ENCODE data around the gene GEMIN7. TPM values are rescaled to one million over a fixed set of nuclear protein-coding genes. Genes with fewer than 3 reads are reported as not detected.

GEMIN7 gene
- total RNA-seq, 1 donor from 2014 or later = 46.0 TPM

DNA sequence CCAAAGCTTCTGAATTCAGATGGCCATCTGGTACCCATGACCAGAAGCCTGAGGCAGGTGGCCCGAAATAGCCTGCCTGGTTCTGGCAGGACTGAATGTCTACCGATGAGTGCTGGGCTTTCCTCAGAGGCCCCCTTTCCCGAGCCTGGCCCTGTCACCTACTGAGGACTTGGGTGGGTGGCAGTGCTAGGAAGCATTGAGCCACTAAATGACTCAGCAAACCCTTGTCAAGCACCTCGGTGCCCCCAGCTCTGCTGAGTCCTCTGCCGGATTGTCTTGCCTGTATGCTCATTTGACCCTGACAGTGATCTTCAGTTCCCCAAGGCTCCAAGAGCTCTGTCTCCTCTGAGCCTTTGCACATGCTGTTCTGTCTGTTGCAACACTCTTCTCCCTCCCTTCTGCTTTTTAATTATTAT lies 31.8 kb downstream of the GEMIN7 start:
- Histone ChIP-seq H3K79me2 (ENCODE audit: insufficient read depth, low read length) (peaks cover 93% of the 10 kb centered on the region), H3K4me3 (ENCODE audit: insufficient read depth, low read depth, low read length) (no peak overlapping the region), H3K4me2 (ENCODE audit: low read length) (no peak overlapping the region), H3K9me3 (ENCODE audit: insufficient read depth, low read depth, low read length) (no peaks in the 10 kb centered on the region), H3K27ac (ENCODE audit: low read depth, low read length) (no peak overlapping the region), H4K20me1 (ENCODE audit: insufficient read depth, low read length) (peaks cover 94% of the 10 kb centered on the region), H3K4me1 (ENCODE audit: insufficient read depth, low read length) (no peaks in the 10 kb centered on the region), H3K9ac (ENCODE audit: low read length) (no peak overlapping the region), H2AFZ (ENCODE audit: low read depth, low read length) (no peak overlapping the region), H3K36me3 (ENCODE audit: insufficient read depth, low read length) (no peaks in the 10 kb centered on the region), H3K27me3 (ENCODE audit: insufficient read depth, low read length) (no peaks in the 10 kb centered on the region)
- Mint-ChIP-seq H3K27me3 (ENCODE audit: low read depth, unreplicated experiment) (no peaks in the 10 kb centered on the region), H3K36me3 (ENCODE audit: low read depth, unreplicated experiment) (no peaks in the 10 kb centered on the region), H3K27ac (ENCODE audit: unreplicated experiment) (no peak overlapping the region), H3K4me1 (ENCODE audit: low read depth, unreplicated experiment) (peaks cover 2% of the 10 kb centered on the region), H3K9me3 (ENCODE audit: unreplicated experiment) (peaks cover 2% of the 10 kb centered on the region), H3K4me3 (ENCODE audit: unreplicated experiment) (no peak overlapping the region)
- FAIRE-seq (no peak), DNase-seq (ENCODE audit: low read depth) (no peak)
- TF ChIP-seq, protein P1, sequence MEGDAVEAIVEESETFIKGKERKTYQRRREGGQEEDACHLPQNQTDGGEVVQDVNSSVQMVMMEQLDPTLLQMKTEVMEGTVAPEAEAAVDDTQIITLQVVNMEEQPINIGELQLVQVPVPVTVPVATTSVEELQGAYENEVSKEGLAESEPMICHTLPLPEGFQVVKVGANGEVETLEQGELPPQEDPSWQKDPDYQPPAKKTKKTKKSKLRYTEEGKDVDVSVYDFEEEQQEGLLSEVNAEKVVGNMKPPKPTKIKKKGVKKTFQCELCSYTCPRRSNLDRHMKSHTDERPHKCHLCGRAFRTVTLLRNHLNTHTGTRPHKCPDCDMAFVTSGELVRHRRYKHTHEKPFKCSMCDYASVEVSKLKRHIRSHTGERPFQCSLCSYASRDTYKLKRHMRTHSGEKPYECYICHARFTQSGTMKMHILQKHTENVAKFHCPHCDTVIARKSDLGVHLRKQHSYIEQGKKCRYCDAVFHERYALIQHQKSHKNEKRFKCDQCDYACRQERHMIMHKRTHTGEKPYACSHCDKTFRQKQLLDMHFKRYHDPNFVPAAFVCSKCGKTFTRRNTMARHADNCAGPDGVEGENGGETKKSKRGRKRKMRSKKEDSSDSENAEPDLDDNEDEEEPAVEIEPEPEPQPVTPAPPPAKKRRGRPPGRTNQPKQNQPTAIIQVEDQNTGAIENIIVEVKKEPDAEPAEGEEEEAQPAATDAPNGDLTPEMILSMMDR (IDR thresholded peaks at IDR 0.05; ENCODE audit: insufficient read depth, low read depth, low read length) = no peak
- no peak for TF ChIP-seq EZH2 (IDR thresholded peaks at IDR 0.05; ENCODE audit: insufficient read depth, low read length)

- H4K20me1 ChIP-seq (ENCODE audit: insufficient read depth, low read length) = peaks cover 98% of the 10 kb centered on the region
Observed at GRCh38 chr19:45112111-45112827, 33.2 kb downstream of the GEMIN7 start.

More at GRCh38 chr19:45112111-45112827, 33.2 kb downstream of the GEMIN7 start:
- H3K4me1 Mint-ChIP-seq (ENCODE audit: low read depth, unreplicated experiment) = peaks cover 5% of the 10 kb centered on the region
- H3K9me3 Mint-ChIP-seq (ENCODE audit: unreplicated experiment) = peaks cover 2% of the 10 kb centered on the region
- H3K27me3 Mint-ChIP-seq (ENCODE audit: low read depth, unreplicated experiment) = no peaks in the 10 kb centered on the region
- Histone ChIP-seq H3K79me2 (ENCODE audit: insufficient read depth, low read length) (peaks cover 95% of the 10 kb centered on the region), H3K9ac (ENCODE audit: low read length) (no peak overlapping the region), H3K27me3 (ENCODE audit: insufficient read depth, low read length) (no peaks in the 10 kb centered on the region), H3K9me3 (ENCODE audit: insufficient read depth, low read depth, low read length) (no peaks in the 10 kb centered on the region), H3K4me3 (ENCODE audit: insufficient read depth, low read depth, low read length) (no peak overlapping the region), H3K4me2 (ENCODE audit: low read length) (no peak overlapping the region), H3K27ac (ENCODE audit: low read depth, low read length) (no peak overlapping the region), H3K4me1 (ENCODE audit: insufficient read depth, low read length) (no peaks in the 10 kb centered on the region), H3K36me3 (ENCODE audit: insufficient read depth, low read length) (no peaks in the 10 kb centered on the region), H2AFZ (ENCODE audit: low read depth, low read length) (no peak overlapping the region)
- no peak overlapping the region for H3K4me3 Mint-ChIP-seq (ENCODE audit: unreplicated experiment)
- TF ChIP-seq, protein P1 (IDR thresholded peaks at IDR 0.05; ENCODE audit: insufficient read depth, low read depth, low read length) = no peak
- TF ChIP-seq EZH2 (IDR thresholded peaks at IDR 0.05; ENCODE audit: insufficient read depth, low read length) = no peak
- H3K36me3 Mint-ChIP-seq (ENCODE audit: low read depth, unreplicated experiment) = no peaks in the 10 kb centered on the region
- H3K27ac Mint-ChIP-seq (ENCODE audit: unreplicated experiment) = no peak overlapping the region
- DNase-seq (ENCODE audit: low read depth) (no peak), FAIRE-seq (no peak)

All from astrocyte (in vitro differentiated cells and primary cell).